Measurements from ENCODE around the gene ASS1. TPM values are rescaled to one million over a fixed set of nuclear protein-coding genes. Genes with fewer than 3 reads are reported as not detected.

ASS1 gene
- total RNA-seq, 3 donors from 2014 or later (not counting 1 experiment from before 2014, with no cell fraction given): 1.3 TPM; not detected in 2

- H3K4me3 Mint-ChIP-seq: no peak overlapping the region
- Histone ChIP-seq H3K4me3 (ENCODE audit: low read length) (no peak overlapping the region), H3K27ac (ENCODE audit: low read length) (no peak overlapping the region), H3K27me3 (ENCODE audit: control insufficient read depth, insufficient read depth, low read length) (no peaks in the 10 kb centered on the region), H3K9me3 (ENCODE audit: control insufficient read depth, insufficient read depth, low read length) (no peaks in the 10 kb centered on the region), H3K36me3 (ENCODE audit: control insufficient read depth, insufficient read depth, low read length) (no peaks in the 10 kb centered on the region), H3K4me1 (ENCODE audit: control insufficient read depth, insufficient read depth, low read length) (no peaks in the 10 kb centered on the region)
- no peak for DNase-seq
- TF ChIP-seq CTCF (IDR thresholded peaks at IDR 0.05): no peak
- WGBS (ENCODE audit: insufficient coverage): 88% methylated on average over 12 of the region's 12 CpGs
- no peaks in the 10 kb centered on the region for H3K9me3 Mint-ChIP-seq
- H3K27me3 Mint-ChIP-seq (ENCODE audit: low read depth in 2 of 2): peaks cover 3 to 8% of the 10 kb centered on the region in 2 donors
- ATAC-seq: no peak
- intact Hi-C loops (cut with micrococcal nuclease): no loop called here
- H3K4me1 Mint-ChIP-seq: no peaks in the 10 kb centered on the region
- H3K36me3 Mint-ChIP-seq: no peaks in the 10 kb centered on the region
- no peak overlapping the region for H3K27ac Mint-ChIP-seq
Observed at GRCh38 chr9:130477564-130477963, 32.8 kb downstream of the ASS1 start.

- intact Hi-C loops (cut with micrococcal nuclease): no loop called here
- no peak overlapping the region for H3K27ac Mint-ChIP-seq
- ATAC-seq: no peak
- WGBS (ENCODE audit: insufficient coverage): 92% methylated on average over 8 of the region's 9 CpGs
- Histone ChIP-seq H3K4me3 (ENCODE audit: low read length) (no peak overlapping the region), H3K4me1 (ENCODE audit: control insufficient read depth, insufficient read depth, low read length) (no peaks in the 10 kb centered on the region), H3K9me3 (ENCODE audit: control insufficient read depth, insufficient read depth, low read length) (no peaks in the 10 kb centered on the region), H3K27ac (ENCODE audit: low read length) (no peak overlapping the region), H3K36me3 (ENCODE audit: control insufficient read depth, insufficient read depth, low read length) (no peaks in the 10 kb centered on the region), H3K27me3 (ENCODE audit: control insufficient read depth, insufficient read depth, low read length) (no peaks in the 10 kb centered on the region)
- H3K9me3 Mint-ChIP-seq: no peaks in the 10 kb centered on the region
- peaks cover 9 to 12% of the 10 kb centered on the region in 2 donors for H3K27me3 Mint-ChIP-seq (ENCODE audit: low read depth in 2 of 2)
- H3K4me3 Mint-ChIP-seq: no peak overlapping the region
- H3K4me1 Mint-ChIP-seq: no peaks in the 10 kb centered on the region
- no peak for DNase-seq
- no peaks in the 10 kb centered on the region for H3K36me3 Mint-ChIP-seq
- TF ChIP-seq CTCF (IDR thresholded peaks at IDR 0.05): no peak
Observed at GRCh38 chr9:130478152-130478551, 33.4 kb downstream of the ASS1 start.

DNA sequence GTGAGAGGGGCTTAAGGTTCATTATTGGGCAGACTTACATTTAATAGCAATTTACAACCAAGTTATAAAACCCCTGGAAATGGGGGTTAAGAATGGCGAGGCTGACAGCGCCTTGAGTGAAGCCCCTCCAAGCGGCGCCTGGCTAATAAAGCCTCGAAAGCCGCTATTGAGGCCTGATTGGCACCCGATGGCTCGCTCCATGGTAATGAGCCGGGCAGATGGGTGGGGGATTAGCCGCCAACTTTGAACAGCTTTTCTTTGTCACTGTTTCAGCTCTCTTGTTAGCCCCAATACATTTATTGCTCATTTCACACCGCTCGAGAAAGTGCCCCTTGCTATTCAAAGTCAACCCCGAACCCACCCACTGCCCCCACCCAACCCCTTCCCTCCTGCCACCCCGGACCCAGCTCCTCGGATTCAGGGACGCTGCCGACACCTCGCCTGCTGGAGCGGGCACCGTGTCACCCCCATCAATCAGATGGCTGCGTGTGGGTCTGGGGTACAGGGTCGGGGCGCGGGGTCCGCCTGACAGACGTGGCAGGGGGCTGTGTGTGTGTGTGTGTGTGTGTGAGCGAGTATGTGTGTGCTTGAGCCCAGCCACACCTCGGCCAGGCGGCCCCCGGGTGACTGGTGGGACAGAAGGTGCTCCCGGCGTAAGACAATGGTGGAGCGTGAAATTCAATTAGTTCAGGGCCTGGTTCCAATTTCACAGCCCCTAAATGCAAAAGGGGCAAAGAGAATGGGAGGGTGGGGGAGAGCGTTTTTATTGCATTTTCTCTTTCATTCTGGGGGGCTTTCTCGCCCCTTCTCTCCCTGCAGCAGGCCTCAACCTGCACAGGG lies 34.2 kb downstream of the ASS1 start:
- Mint-ChIP-seq H3K4me3 (no peak overlapping the region), H3K9me3 (no peaks in the 10 kb centered on the region), H3K4me1 (no peaks in the 10 kb centered on the region), H3K36me3 (no peaks in the 10 kb centered on the region), H3K27ac (no peak overlapping the region), H3K27me3 (ENCODE audit: low read depth in 2 of 2) (peaks cover 11 to 15% of the 10 kb centered on the region in 2 donors)
- intact Hi-C loops (cut with micrococcal nuclease): no loop called here
- no peaks in the 10 kb centered on the region for H3K36me3 ChIP-seq (ENCODE audit: control insufficient read depth, insufficient read depth, low read length)
- H3K9me3 ChIP-seq (ENCODE audit: control insufficient read depth, insufficient read depth, low read length): no peaks in the 10 kb centered on the region
- no peaks in the 10 kb centered on the region for H3K4me1 ChIP-seq (ENCODE audit: control insufficient read depth, insufficient read depth, low read length)
- no peak overlapping the region for H3K4me3 ChIP-seq (ENCODE audit: low read length)
- no peak overlapping the region for H3K27ac ChIP-seq (ENCODE audit: low read length)
- DNase-seq: no peak
- TF ChIP-seq CTCF (IDR thresholded peaks at IDR 0.05): no peak
- WGBS (ENCODE audit: insufficient coverage): 84% methylated on average over 33 of the region's 35 CpGs
- no peaks in the 10 kb centered on the region for H3K27me3 ChIP-seq (ENCODE audit: control insufficient read depth, insufficient read depth, low read length)
- no peak for ATAC-seq

DNA sequence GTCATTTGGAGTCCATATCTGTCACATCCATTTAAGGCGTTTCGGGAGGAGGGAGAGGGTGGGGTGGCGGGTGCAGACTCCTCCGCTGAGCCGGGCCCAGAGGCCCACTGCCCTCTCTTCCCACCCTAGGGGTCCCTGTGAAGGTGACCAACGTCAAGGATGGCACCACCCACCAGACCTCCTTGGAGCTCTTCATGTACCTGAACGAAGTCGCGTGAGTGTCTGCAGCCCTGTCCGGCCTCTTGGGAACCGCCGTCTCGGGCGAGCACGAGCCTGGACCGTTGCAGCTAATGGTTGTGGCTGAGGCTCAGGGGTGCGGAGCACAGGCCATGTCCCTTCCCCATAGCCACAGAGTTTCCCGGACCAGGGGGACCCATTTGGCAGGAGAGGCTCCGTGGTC lies 34.8 kb downstream of the ASS1 start:
- TF ChIP-seq CTCF (IDR thresholded peaks at IDR 0.05): no peak
- Histone ChIP-seq H3K4me3 (ENCODE audit: low read length) (no peak overlapping the region), H3K9me3 (ENCODE audit: control insufficient read depth, insufficient read depth, low read length) (no peaks in the 10 kb centered on the region), H3K4me1 (ENCODE audit: control insufficient read depth, insufficient read depth, low read length) (no peaks in the 10 kb centered on the region), H3K27ac (ENCODE audit: low read length) (no peak overlapping the region), H3K27me3 (ENCODE audit: control insufficient read depth, insufficient read depth, low read length) (no peaks in the 10 kb centered on the region), H3K36me3 (ENCODE audit: control insufficient read depth, insufficient read depth, low read length) (no peaks in the 10 kb centered on the region)
- peaks cover 14 to 21% of the 10 kb centered on the region in 2 donors for H3K27me3 Mint-ChIP-seq (ENCODE audit: low read depth in 2 of 2)
- DNase-seq: no peak
- H3K36me3 Mint-ChIP-seq: no peaks in the 10 kb centered on the region
- no peak for ATAC-seq
- H3K4me3 Mint-ChIP-seq: no peak overlapping the region
- H3K9me3 Mint-ChIP-seq: no peaks in the 10 kb centered on the region
- H3K27ac Mint-ChIP-seq: no peak overlapping the region
- no peaks in the 10 kb centered on the region for H3K4me1 Mint-ChIP-seq
- WGBS (ENCODE audit: insufficient coverage): 91% methylated on average over 17 of the region's 19 CpGs
- intact Hi-C loops (cut with micrococcal nuclease): no loop called here
